Trophoblast cell (in vitro differentiated cells and primary cell): ENCODE measurements around the gene OR2A7.
"Not testable (repeated sequence)": the region's sequence is repeated elsewhere in the genome, so short reads cannot be mapped to it uniquely, and the experiment has no call there.

Source experiments
- DNase-seq, 2 donors: peaks; one replicate each; pipeline ENCODE4 v3.0.0-alpha.2; 2016
- H2AFZ ChIP-seq: 2 replicates; pipeline ENCODE4 v1.6.1; 2013; ENCODE audit warnings: low read length, moderate library complexity, mild to moderate bottlenecking; ENCODE audit not compliant: insufficient read depth, poor library complexity
- H2AK5ac ChIP-seq: 2 replicates; pipeline ENCODE4 v1.6.1; 2013; ENCODE audit warnings: mild to moderate bottlenecking, low read length
- H2BK120ac ChIP-seq: 2 replicates; pipeline ENCODE4 v1.6.1; 2013; ENCODE audit warnings: low read length, mild to moderate bottlenecking, moderate library complexity; ENCODE audit not compliant: insufficient read depth, poor library complexity
- H2BK12ac ChIP-seq: 2 replicates; pipeline ENCODE4 v1.6.1; 2013; ENCODE audit warnings: mild to moderate bottlenecking, low read length, moderate library complexity
- H2BK5ac ChIP-seq: 2 replicates; pipeline ENCODE4 v1.6.1; 2013; ENCODE audit warnings: low read length, low read depth, moderate library complexity, mild to moderate bottlenecking; ENCODE audit not compliant: poor library complexity
- H3K14ac ChIP-seq: 2 replicates; pipeline ENCODE4 v1.6.1; 2013; ENCODE audit warnings: mild to moderate bottlenecking, low read length
- H3K18ac ChIP-seq: 2 replicates; pipeline ENCODE4 v1.6.1; 2013; ENCODE audit warnings: mild to moderate bottlenecking, low read length
- H3K23ac ChIP-seq: 2 replicates; pipeline ENCODE4 v1.6.1; 2013; ENCODE audit warnings: low read length
- H3K27ac ChIP-seq: 2 replicates; pipeline ENCODE4 v1.5.1; 2013; ENCODE audit warnings: low read depth, mild to moderate bottlenecking, inconsistent platforms, low read length, moderate library complexity
- H3K27me3 ChIP-seq: 2 replicates; pipeline ENCODE4 v1.6.1; 2013; ENCODE audit warnings: inconsistent platforms, mild to moderate bottlenecking, low read length, moderate library complexity; ENCODE audit not compliant: insufficient read depth
- H3K36me3 ChIP-seq, 2 experiments: 1 replicate in 1 of 2; 2 replicates in 1 of 2; pipeline ENCODE4 v1.6.1; 2013; ENCODE audit warnings: low read length in 2 of 2, mild to moderate bottlenecking in 2 of 2, moderate library complexity in 1 of 2; ENCODE audit not compliant: insufficient read depth in 2 of 2, control insufficient read depth in 1 of 2
- H3K4ac ChIP-seq: 2 replicates; pipeline ENCODE4 v1.6.1; 2013; ENCODE audit warnings: low read depth, mild to moderate bottlenecking, low read length, moderate library complexity
- H3K4me1 ChIP-seq, 2 experiments: 1 replicate in 1 of 2; 2 replicates in 1 of 2; pipeline ENCODE4 v1.6.1; 2013; ENCODE audit warnings: low read length in 2 of 2, mild to moderate bottlenecking in 2 of 2, moderate library complexity in 1 of 2; ENCODE audit not compliant: insufficient read depth in 2 of 2, control insufficient read depth in 1 of 2
- H3K4me2 ChIP-seq: 2 replicates; pipeline ENCODE4 v1.6.1; 2013; ENCODE audit warnings: inconsistent platforms, mild to moderate bottlenecking, low read length, moderate library complexity
- H3K4me3 ChIP-seq: 2 replicates; pipeline ENCODE4 v1.5.1; 2013; ENCODE audit warnings: mild to moderate bottlenecking, low read depth, low read length, inconsistent platforms
- H3K79me1 ChIP-seq: one replicate; pipeline ENCODE4 v1.6.1; 2013; ENCODE audit warnings: low read length
- H3K79me2 ChIP-seq: 2 replicates; pipeline ENCODE4 v1.6.1; 2013; ENCODE audit warnings: low read length, mild to moderate bottlenecking; ENCODE audit not compliant: control insufficient read depth, insufficient read depth, poor library complexity
- H3K9ac ChIP-seq: 2 replicates; pipeline ENCODE4 v1.6.1; 2013; ENCODE audit warnings: mild to moderate bottlenecking, low read length
- H3K9me3 ChIP-seq: 2 replicates; pipeline ENCODE4 v1.6.1; 2013; ENCODE audit warnings: low read depth, mild to moderate bottlenecking, control low read depth, inconsistent platforms, low read length; ENCODE audit not compliant: insufficient read depth
- H4K12ac ChIP-seq: 2 replicates; pipeline ENCODE4 v1.6.1; 2013; ENCODE audit warnings: low read depth, mild to moderate bottlenecking, low read length, moderate library complexity
- H4K8ac ChIP-seq: 2 replicates; pipeline ENCODE4 v1.6.1; 2013; ENCODE audit warnings: low read depth, mild to moderate bottlenecking, low read length, moderate library complexity
- H4K91ac ChIP-seq: one replicate; pipeline ENCODE4 v1.6.1; 2013; ENCODE audit warnings: low read depth, mild to moderate bottlenecking, low read length, moderate library complexity
- WGBS: extraction: QIAGEN DNeasy Blood & Tissue Kit; methylation state at CpG from one replicate; pipeline ENCODE4 v1.1.7; 2013; ENCODE audit warnings: missing lambda C conversion rate; ENCODE audit not compliant: insufficient read length, insufficient coverage; ENCODE audit errors: extremely low coverage; 5-methylcytosine and 5-hydroxymethylcytosine counted together

Gene OR2A7

GRCh38 chr7:144228810-144229209 is 35.8 kb downstream of the OR2A7 start:
- H3K36me3 ChIP-seq, H3K4me3 ChIP-seq, H3K4me2 ChIP-seq, H4K12ac ChIP-seq, H2AK5ac ChIP-seq, H3K4me1 ChIP-seq, H2BK120ac ChIP-seq, H4K91ac ChIP-seq, H3K4ac ChIP-seq, H3K14ac ChIP-seq, H3K79me2 ChIP-seq, H3K27ac ChIP-seq, H2BK5ac ChIP-seq, H3K23ac ChIP-seq, H2BK12ac ChIP-seq, H2AFZ ChIP-seq, H3K9me3 ChIP-seq, H3K79me1 ChIP-seq, DNase-seq, H3K9ac ChIP-seq, H3K27me3 ChIP-seq, H3K18ac ChIP-seq, H4K8ac ChIP-seq: not testable (repeated sequence)
- no CpG with 5 or more reads among the region's 3 CpGs for WGBS

- H3K9ac ChIP-seq, H3K4ac ChIP-seq, H3K14ac ChIP-seq, H3K18ac ChIP-seq, H2BK12ac ChIP-seq, H3K4me3 ChIP-seq, H2BK5ac ChIP-seq, H2AFZ ChIP-seq, H3K4me1 ChIP-seq, H3K4me2 ChIP-seq, H3K27ac ChIP-seq, H3K23ac ChIP-seq, H3K9me3 ChIP-seq, H3K36me3 ChIP-seq, H4K91ac ChIP-seq, H4K12ac ChIP-seq, H4K8ac ChIP-seq, H2AK5ac ChIP-seq, H2BK120ac ChIP-seq, H3K27me3 ChIP-seq, H3K79me1 ChIP-seq, H3K79me2 ChIP-seq: not testable (repeated sequence)
- peak; percentile 0 for DNase-seq
- no CpG with 5 or more reads among the region's 4 CpGs for WGBS
Observed at GRCh38 chr7:144226866-144227265, 37.7 kb downstream of the OR2A7 start.

DNA sequence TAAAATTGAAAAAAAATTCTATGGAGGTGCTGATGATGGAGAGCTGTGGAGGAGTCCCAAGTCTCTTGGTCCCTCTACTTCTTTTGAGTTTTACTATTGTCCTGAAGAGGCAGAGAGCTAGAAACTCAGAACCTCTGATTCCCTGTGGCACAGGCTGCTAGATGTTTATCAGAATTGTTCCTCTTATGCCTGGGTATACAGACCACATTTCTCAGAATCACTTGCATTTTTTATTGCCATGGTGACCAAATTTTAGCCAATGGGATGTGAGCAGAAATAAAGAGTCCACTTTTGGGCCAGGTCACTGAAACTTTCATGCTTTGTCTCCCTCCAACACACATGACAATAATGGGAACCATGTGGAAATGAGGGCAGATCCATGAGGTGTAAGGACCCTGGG is 40.9 kb downstream of the OR2A7 start:
- not testable (repeated sequence) for H3K27me3 ChIP-seq, H2AFZ ChIP-seq, DNase-seq, H2BK5ac ChIP-seq, H3K23ac ChIP-seq, H3K4ac ChIP-seq, H3K4me3 ChIP-seq, H3K27ac ChIP-seq, H4K12ac ChIP-seq, H3K18ac ChIP-seq, H4K8ac ChIP-seq, H3K79me2 ChIP-seq, H3K14ac ChIP-seq, H2BK120ac ChIP-seq, H3K9ac ChIP-seq, H2BK12ac ChIP-seq, H3K79me1 ChIP-seq, H3K36me3 ChIP-seq, H2AK5ac ChIP-seq, H3K4me1 ChIP-seq, H3K9me3 ChIP-seq, H3K4me2 ChIP-seq, H4K91ac ChIP-seq

GRCh38 chr7:144220531-144220930 is 44.1 kb downstream of the OR2A7 start:
- H3K14ac ChIP-seq, H3K36me3 ChIP-seq, H3K9me3 ChIP-seq, H2BK12ac ChIP-seq, H3K4me3 ChIP-seq, H3K79me2 ChIP-seq, H3K27me3 ChIP-seq, H2BK5ac ChIP-seq, H3K79me1 ChIP-seq, H2BK120ac ChIP-seq, DNase-seq, H3K23ac ChIP-seq, H3K4me2 ChIP-seq, H3K9ac ChIP-seq, H2AFZ ChIP-seq, H3K27ac ChIP-seq, H3K4ac ChIP-seq, H4K91ac ChIP-seq, H3K18ac ChIP-seq, H3K4me1 ChIP-seq, H2AK5ac ChIP-seq, H4K8ac ChIP-seq, H4K12ac ChIP-seq: not testable (repeated sequence)

DNA sequence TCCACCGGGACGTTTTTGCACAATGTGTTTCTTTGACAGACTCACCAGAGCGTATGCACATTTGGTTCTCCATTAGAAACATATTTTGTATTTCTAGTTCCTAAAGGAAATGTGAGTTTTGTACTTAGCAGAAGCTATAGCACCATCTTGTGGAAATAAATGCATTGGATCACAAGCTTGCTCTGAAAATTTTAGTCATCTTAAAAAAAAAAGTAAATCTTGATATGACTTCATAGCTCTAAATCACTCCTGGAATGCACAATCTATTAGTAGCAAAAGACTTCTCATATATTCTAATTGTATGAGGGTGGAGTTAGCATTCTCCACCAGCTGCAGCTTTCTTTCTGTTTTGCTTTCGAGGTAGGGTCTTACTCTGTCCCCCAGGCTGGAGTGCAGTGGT is 45.4 kb downstream of the OR2A7 start:
- not testable (repeated sequence) for H4K91ac ChIP-seq, H3K14ac ChIP-seq, H3K9me3 ChIP-seq, H4K12ac ChIP-seq, H3K4me3 ChIP-seq, H2BK5ac ChIP-seq, H3K23ac ChIP-seq, H3K18ac ChIP-seq, H3K4me2 ChIP-seq, H3K4me1 ChIP-seq, H3K36me3 ChIP-seq, H3K27ac ChIP-seq, H3K4ac ChIP-seq, H3K79me1 ChIP-seq, H2BK120ac ChIP-seq, H2AFZ ChIP-seq, H3K27me3 ChIP-seq, H4K8ac ChIP-seq, H2BK12ac ChIP-seq, H3K9ac ChIP-seq, H3K79me2 ChIP-seq, DNase-seq, H2AK5ac ChIP-seq
- WGBS, result no CpG with 5 or more reads among the region's 4 CpGs
